ENCODE measurements around the gene BRD7. TPM values are rescaled to one million over a fixed set of nuclear protein-coding genes. Genes with fewer than 3 reads are reported as not detected.

The BRD7 gene
- total and polyA plus RNA-seq, 2 donors (not counting 3 experiments of a cell fraction or from before 2014, with no cell fraction given) = 17.1 to 69.1 TPM

- BruUV-seq (replicated peaks) = no TSS peak
- CTCF ChIA-PET = interaction anchor here (1.8 kb wide), 1 partner anchor 31 kb away, joined by 4 read pairs; no protein-coding TSS in a partner anchor
These were observed 17.4 kb upstream of the BRD7 start for GRCh38 chr16:50386139-50386538.

GRCh38 chr16:50384500-50385135 lies 15.8 kb upstream of the BRD7 start:
- BruUV-seq (replicated peaks) = no TSS peak

More at GRCh38 chr16:50386139-50386538, 17.4 kb upstream of the BRD7 start:
- H3K36me3 ChIP-seq (ENCODE audit: control insufficient read depth in 2 of 2, extremely low read depth in 1 of 2, insufficient read depth in 2 of 2, low read length in 2 of 2) = no peaks in the 10 kb centered on the region
- H3K27me3 ChIP-seq (ENCODE audit: control insufficient read depth in 2 of 2, insufficient read depth in 2 of 2, low read length in 2 of 2) = no peaks in the 10 kb centered on the region
- no peaks in the 10 kb centered on the region for H4K20me1 ChIP-seq (replicated peaks; ENCODE audit: control insufficient read depth, extremely low read depth, insufficient read depth, low read length)
- dilution Hi-C loops (cut with MboI; ENCODE audit: extremely low pct_ligation_motif_present, low sequenced_read_pairs) = no loop called here
- TF ChIP-seq JUN (IDR thresholded peaks at IDR 0.05; ENCODE audit: borderline replicate concordance, insufficient read depth, insufficient read length, low read depth) (no peak), MYC (IDR thresholded peaks at IDR 0.05; ENCODE audit: low read depth, low read length) (no peak), EZH2 (IDR thresholded peaks at IDR 0.05; ENCODE audit: borderline replicate concordance, low read depth, low read length, severe bottlenecking) (no peak), GATA2 (IDR thresholded peaks at IDR 0.05; ENCODE audit: insufficient read depth, insufficient read length, low read depth, low read length) (no peak), POLR2A (IDR thresholded peaks at IDR 0.05; ENCODE audit: low read depth, low read length) (no peak), FOS (IDR thresholded peaks at IDR 0.05; ENCODE audit: borderline replicate concordance, insufficient read depth, low read length) (no peak), POLR2AphosphoS5 (IDR thresholded peaks at IDR 0.05; ENCODE audit: insufficient read depth, low read depth, low read length) (no peak)
- H3K9me1 ChIP-seq (replicated peaks; ENCODE audit: control insufficient read depth, extremely low read depth, insufficient read depth, low read length) = no peaks in the 10 kb centered on the region
- POLR2A ChIA-PET = no interaction called here
- FAIRE-seq = no peak
- no peak for DNase-seq (ENCODE audit: low read depth, low spot score)
- no peak overlapping the region for H3K4me2 ChIP-seq (ENCODE audit: insufficient read depth, low read length)
- H3K79me2 ChIP-seq (ENCODE audit: control insufficient read depth, insufficient read depth, low read length) = no peaks in the 10 kb centered on the region
- H3K4me3 ChIP-seq (replicated peaks in 1 of 3; ENCODE audit: insufficient read depth in 1 of 3, low read depth in 1 of 3, low read length in 3 of 3) = no peak overlapping the region
- no peak overlapping the region for H2AFZ ChIP-seq (ENCODE audit: low read depth, low read length)
- intact Hi-C loops (cut with micrococcal nuclease) = no loop called here
- no peaks in the 10 kb centered on the region for H3K9me3 ChIP-seq (replicated peaks; ENCODE audit: control insufficient read depth, insufficient read depth, low read length)
- H3K9ac ChIP-seq (replicated peaks; ENCODE audit: extremely low read depth, insufficient read depth, low read length) = no peak overlapping the region
- no peaks in the 10 kb centered on the region for H3K4me1 ChIP-seq (ENCODE audit: control insufficient read depth, extremely low read depth, insufficient read depth, low read length)
- H3K27ac ChIP-seq (ENCODE audit: insufficient read depth, low read depth, low read length) = no peak overlapping the region

More at GRCh38 chr16:50384500-50385135, 15.8 kb upstream of the BRD7 start:
- DNase-seq (ENCODE audit: low read depth, low spot score) = no peak
- Histone ChIP-seq H3K4me1 (ENCODE audit: control insufficient read depth, extremely low read depth, insufficient read depth, low read length) (no peaks in the 10 kb centered on the region), H3K9me3 (replicated peaks; ENCODE audit: control insufficient read depth, insufficient read depth, low read length) (no peaks in the 10 kb centered on the region), H3K36me3 (ENCODE audit: control insufficient read depth in 2 of 2, extremely low read depth in 1 of 2, insufficient read depth in 2 of 2, low read length in 2 of 2) (no peaks in the 10 kb centered on the region), H3K4me3 (replicated peaks in 1 of 3; ENCODE audit: insufficient read depth in 1 of 3, low read depth in 1 of 3, low read length in 3 of 3) (no peak overlapping the region), H3K9me1 (replicated peaks; ENCODE audit: control insufficient read depth, extremely low read depth, insufficient read depth, low read length) (no peaks in the 10 kb centered on the region), H3K79me2 (ENCODE audit: control insufficient read depth, insufficient read depth, low read length) (no peaks in the 10 kb centered on the region), H3K27ac (ENCODE audit: insufficient read depth, low read depth, low read length) (no peak overlapping the region), H2AFZ (ENCODE audit: low read depth, low read length) (no peak overlapping the region), H3K27me3 (ENCODE audit: control insufficient read depth in 2 of 2, insufficient read depth in 2 of 2, low read length in 2 of 2) (no peaks in the 10 kb centered on the region), H3K4me2 (ENCODE audit: insufficient read depth, low read length) (no peak overlapping the region), H3K9ac (replicated peaks; ENCODE audit: extremely low read depth, insufficient read depth, low read length) (no peak overlapping the region), H4K20me1 (replicated peaks; ENCODE audit: control insufficient read depth, extremely low read depth, insufficient read depth, low read length) (no peaks in the 10 kb centered on the region)
- TF ChIP-seq CTCF (IDR thresholded peaks at IDR 0.05; ENCODE audit: extremely low read depth in 1 of 2, insufficient read depth in 1 of 2, low read depth in 1 of 2, low read length in 2 of 2) (no peak), POLR2AphosphoS5 (IDR thresholded peaks at IDR 0.05; ENCODE audit: insufficient read depth, low read depth, low read length) (no peak), POLR2A (IDR thresholded peaks at IDR 0.05; ENCODE audit: low read depth, low read length) (no peak), MYC (IDR thresholded peaks at IDR 0.05; ENCODE audit: low read depth, low read length) (no peak), EZH2 (IDR thresholded peaks at IDR 0.05; ENCODE audit: borderline replicate concordance, low read depth, low read length, severe bottlenecking) (no peak), JUN (IDR thresholded peaks at IDR 0.05; ENCODE audit: borderline replicate concordance, insufficient read depth, insufficient read length, low read depth) (no peak), MAX (IDR thresholded peaks at IDR 0.05; ENCODE audit: insufficient read depth, insufficient read length) (no peak), FOS (IDR thresholded peaks at IDR 0.05; ENCODE audit: borderline replicate concordance, insufficient read depth, low read length) (no peak), GATA2 (IDR thresholded peaks at IDR 0.05; ENCODE audit: insufficient read depth, insufficient read length, low read depth, low read length) (no peak)
- intact Hi-C loops (cut with micrococcal nuclease) (no loop called here), dilution Hi-C loops (cut with MboI; ENCODE audit: extremely low pct_ligation_motif_present, low sequenced_read_pairs) (no loop called here)
- ChIA-PET POLR2A (no interaction called here), CTCF (no interaction called here)
- no peak for FAIRE-seq
